Measurements from ENCODE around the gene KRTAP10-7.

The KRTAP10-7 gene

GRCh38 chr21:44613386-44614155, 13.2 kb downstream of the KRTAP10-7 start:
- no peak overlapping the region for H3K4me3 ChIP-seq (ENCODE audit: low read length)
- no peak for TF ChIP-seq CTCF (conservative IDR thresholded peaks at IDR 0.05; ENCODE audit: low read length)
- no peak for DNase-seq (ENCODE audit: low read depth)

GRCh38 chr21:44614161-44614631, 13.8 kb downstream of the KRTAP10-7 start:
- no peak for TF ChIP-seq CTCF (conservative IDR thresholded peaks at IDR 0.05; ENCODE audit: low read length)
- no peak overlapping the region for H3K4me3 ChIP-seq (ENCODE audit: low read length)
- no peak for DNase-seq (ENCODE audit: low read depth)

- TF ChIP-seq CTCF (conservative IDR thresholded peaks at IDR 0.05; ENCODE audit: low read length): no peak
- H3K4me3 ChIP-seq (ENCODE audit: low read length): no peak overlapping the region
- DNase-seq (ENCODE audit: low read depth): no peak
Observed at GRCh38 chr21:44614961-44615391, 14.6 kb downstream of the KRTAP10-7 start.

- no peak overlapping the region for H3K4me3 ChIP-seq (ENCODE audit: low read length)
- no peak for TF ChIP-seq CTCF (conservative IDR thresholded peaks at IDR 0.05; ENCODE audit: low read length)
- no peak for DNase-seq (ENCODE audit: low read depth)
Observed at GRCh38 chr21:44615466-44615865, 15.1 kb downstream of the KRTAP10-7 start.

- no peak overlapping the region for H3K4me3 ChIP-seq (ENCODE audit: low read length)
- DNase-seq (ENCODE audit: low read depth): no peak
- no peak for TF ChIP-seq CTCF (conservative IDR thresholded peaks at IDR 0.05; ENCODE audit: low read length)
Observed at GRCh38 chr21:44615911-44616590, 15.7 kb downstream of the KRTAP10-7 start.

- TF ChIP-seq CTCF (conservative IDR thresholded peaks at IDR 0.05; ENCODE audit: low read length): no peak
Observed at GRCh38 chr21:44616591-44616926, 16.2 kb downstream of the KRTAP10-7 start.

GRCh38 chr21:44617071-44617501, 16.7 kb downstream of the KRTAP10-7 start:
- DNase-seq (ENCODE audit: low read depth): no peak
- TF ChIP-seq CTCF (conservative IDR thresholded peaks at IDR 0.05; ENCODE audit: low read length): no peak
- no peak overlapping the region for H3K4me3 ChIP-seq (ENCODE audit: low read length)

More at GRCh38 chr21:44616591-44616926, 16.2 kb downstream of the KRTAP10-7 start:
- DNase-seq (ENCODE audit: low read depth): no peak
- no peak overlapping the region for H3K4me3 ChIP-seq (ENCODE audit: low read length)

All from AG10803 (cell line).